HCT116 (cell line): ENCODE data around the gene ALG1. TPM values are rescaled to one million over a fixed set of nuclear protein-coding genes. Genes with fewer than 3 reads are reported as not detected.

Source experiments
- ATAC-seq: fragments of 200-7000 bp; cut with Tn5 transposase; 2 replicates; pipeline ENCODE4 v1.9.1; 2020; ENCODE audit warnings: mild to moderate bottlenecking, moderate library complexity
- BruUV-seq: library from RNA; stranded (reverse); fragments of 400-500 nt; replicated peaks from 2 replicates; lab custom pipeline; 2021; lab: Mats Ljungman, UMichigan
- CTCF ChIA-PET: fragments of 300-600 bp; sonication (Branson Sonifier 250); formaldehyde crosslinking; loops from one replicate; lab custom pipeline; 2021; ENCODE audit warnings: antibody characterized with exemption; lab: Charles Lee
- POLR2A ChIA-PET: fragments of 300-600, 350-600 bp; sonication (Branson Sonifier 250); formaldehyde crosslinking; loops from one replicate; lab custom pipeline; 2021; ENCODE audit warnings: antibody characterized with exemption; lab: Charles Lee
- RAD21 ChIA-PET, 2 experiments: fragments of 300-600 bp; sonication (Branson Sonifier 250); formaldehyde crosslinking; loops; one replicate each; lab custom pipeline; 2023; ENCODE audit warnings: low total read pairs in 2 of 2; ENCODE audit not compliant: uncharacterized antibody in 2 of 2, unreplicated experiment in 2 of 2, low non-redundant PET in 1 of 2; lab: Charles Lee
- DNase-seq: peaks from one replicate; pipeline ENCODE4 v3.0.0-alpha.2; 2010; ENCODE audit warnings: low read depth, low spot score
- H2AFZ ChIP-seq: fragments of 200-600 bp; shearing (Covaris generic), sonication (generic); 2 replicates; pipeline ENCODE4 v1.6.1; 2017; ENCODE audit warnings: low read depth, mixed run types, mixed read lengths, antibody characterized with exemption, low read length; ENCODE audit not compliant: poor library complexity, severe bottlenecking
- H3K27ac ChIP-seq: 2 replicates; pipeline ENCODE4 v1.5.1; 2012; ENCODE audit warnings: low read depth, low read length
- H3K27me3 ChIP-seq: fragments of 200-600 bp; sonication (generic); 2 replicates; pipeline ENCODE4 v1.6.1; 2016; ENCODE audit warnings: mixed run types, low read length, mixed read lengths; ENCODE audit not compliant: insufficient read depth
- H3K36me3 ChIP-seq, 2 experiments: fragments of 200-500 bp in 1 of 2; fragments of 200-600 bp in 1 of 2; sonication (Bioruptor generic) in 1 of 2; sonication (generic) in 1 of 2; 2 replicates each; pipeline versions ENCODE4 v1.5.1 to v1.6.1; 2014 to 2016; ENCODE audit warnings: low read length in 2 of 2, inconsistent platforms in 1 of 2, mixed read lengths in 1 of 2, mixed run types in 1 of 2; ENCODE audit not compliant: insufficient read depth in 2 of 2, control insufficient read depth in 1 of 2
- H3K4me1 ChIP-seq, 2 experiments: fragments of 200-600 bp in 1 of 2; sonication (generic) in 1 of 2; 2 replicates each; pipeline versions ENCODE4 v1.5.1 to v1.6.1; 2012 to 2017; ENCODE audit warnings: low read length in 2 of 2, inconsistent platforms in 1 of 2, mild to moderate bottlenecking in 1 of 2, mixed read lengths in 1 of 2, mixed run types in 1 of 2, moderate library complexity in 1 of 2; ENCODE audit not compliant: insufficient read depth in 2 of 2, control insufficient read depth in 1 of 2
- H3K4me2 ChIP-seq: fragments of 200-600 bp; sonication (generic); 2 replicates; pipeline ENCODE4 v1.6.1; 2017; ENCODE audit warnings: mixed run types, low read length, mixed read lengths
- H3K4me3 ChIP-seq, 2 experiments: fragments of 200-600 bp in 1 of 2; sonication (generic) in 1 of 2; replicated peaks in 1 of 2; 2 replicates each; pipeline ENCODE4 v1.5.1; 2011 to 2016; ENCODE audit warnings: low read length in 2 of 2, control low read depth in 1 of 2, low read depth in 1 of 2, mild to moderate bottlenecking in 1 of 2, mixed read lengths in 1 of 2, mixed run types in 1 of 2
- H3K79me2 ChIP-seq: fragments of 200-600 bp; sonication (generic); 2 replicates; pipeline ENCODE4 v1.6.1; 2017; ENCODE audit warnings: mild to moderate bottlenecking, mixed run types, low read length, moderate library complexity, mixed read lengths; ENCODE audit not compliant: insufficient read depth
- H3K9ac ChIP-seq: fragments of 200-600 bp; sonication (generic); 2 replicates; pipeline ENCODE4 v1.6.1; 2016; ENCODE audit warnings: low read length, mixed read lengths
- H3K9me2 ChIP-seq: fragments of 200-600 bp; sonication (generic), shearing (Covaris generic); 2 replicates; pipeline ENCODE4 v1.6.1; 2017; ENCODE audit warnings: mixed run types, mild to moderate bottlenecking, moderate library complexity; ENCODE audit not compliant: insufficient read depth
- H3K9me3 ChIP-seq, 2 experiments: fragments of 200-500 bp in 1 of 2; fragments of 200-600 bp in 1 of 2; sonication (Bioruptor generic) in 1 of 2; sonication (generic) in 1 of 2; 2 replicates each; pipeline ENCODE4 v1.6.1; 2014 to 2017; ENCODE audit warnings: low read length in 2 of 2, mixed read lengths in 2 of 2, inconsistent platforms in 1 of 2, low read depth in 1 of 2, mild to moderate bottlenecking in 1 of 2, mixed run types in 1 of 2, moderate library complexity in 1 of 2; ENCODE audit not compliant: control insufficient read depth in 1 of 2, insufficient read depth in 1 of 2
- H4K20me1 ChIP-seq: fragments of 200-600 bp; sonication (generic), shearing (Covaris generic); 2 replicates; pipeline ENCODE4 v1.6.1; 2017; ENCODE audit warnings: mixed run types, mild to moderate bottlenecking, moderate library complexity; ENCODE audit not compliant: insufficient read depth
- ELF1 ChIP-seq: IDR thresholded peaks from 2 replicates; pipeline ENCODE4 v1.6.1; 2012; ENCODE audit warnings: low read depth, borderline replicate concordance
- EZH2 ChIP-seq: fragments of 200-600 bp; sonication (generic); IDR thresholded peaks from 2 replicates; pipeline ENCODE4 v1.6.1; 2017; ENCODE audit warnings: antibody characterized with exemption, mixed run types
- FOSL1 ChIP-seq: IDR thresholded peaks from 2 replicates; pipeline ENCODE4 v1.6.1; 2012; ENCODE audit warnings: low read depth
- JUND ChIP-seq: IDR thresholded peaks from 2 replicates; pipeline ENCODE4 v1.6.1; 2012
- POLR2AphosphoS5 ChIP-seq: IDR thresholded peaks from 2 replicates; pipeline ENCODE4 v1.6.1; 2011; ENCODE audit warnings: mild to moderate bottlenecking, low read depth, low read length, moderate library complexity
- RAD21 ChIP-seq: IDR thresholded peaks from 2 replicates; pipeline ENCODE4 v1.6.1; 2012; ENCODE audit warnings: low read depth, mild to moderate bottlenecking
- SP1 ChIP-seq: IDR thresholded peaks from 2 replicates; pipeline ENCODE4 v1.6.1; 2012; ENCODE audit warnings: low read depth
- SRF ChIP-seq: IDR thresholded peaks from 2 replicates; pipeline ENCODE4 v1.6.1; 2012; ENCODE audit warnings: low read depth
- TCF7L2 ChIP-seq: IDR thresholded peaks from 2 replicates; pipeline ENCODE4 v1.7.0; 2011; ENCODE audit warnings: borderline replicate concordance, inconsistent platforms; ENCODE audit not compliant: insufficient read depth, insufficient read length; ENCODE audit errors: extremely low read depth
- ZNF274 ChIP-seq: fragments of 200-500 bp; sonication (Bioruptor generic); IDR thresholded peaks from 2 replicates; pipeline ENCODE4 v1.6.1; 2014; ENCODE audit warnings: mild to moderate bottlenecking, low read depth, low read length, inconsistent platforms
- intact Hi-C: fragments of 100-400 bp; cut with micrococcal nuclease; formaldehyde crosslinking; loops from 2 replicates; pipeline ENCODE4 v1.10.0; 2022
- total RNA-seq: library from RNA; stranded (reverse); gene quantifications from one replicate; pipeline ENCODE4 v1.2.1, GENCODE V29; 2021; ENCODE audit not compliant: unreplicated experiment
- TF ChIP-seq, protein P1 (sequence below), 3 experiments: fragments of 200-600 bp in 1 of 3; sonication (generic) in 1 of 3; IDR thresholded peaks in 2 of 3; conservative IDR thresholded peaks in 1 of 3; 2 replicates each; pipeline ENCODE4 v1.5.1; 2012 to 2017; ENCODE audit warnings: low read depth in 2 of 3, low read length in 2 of 3, antibody characterized with exemption in 1 of 3, borderline replicate concordance in 1 of 3, control low read depth in 1 of 3, mild to moderate bottlenecking in 1 of 3, mixed read lengths in 1 of 3, mixed run types in 1 of 3, moderate library complexity in 1 of 3; ENCODE audit not compliant: insufficient read depth in 1 of 3
- TF ChIP-seq, protein P2 (sequence below): IDR thresholded peaks from 2 replicates; pipeline ENCODE4 v1.6.1; 2012
- TF ChIP-seq, protein P3 (sequence below): IDR thresholded peaks from 2 replicates; pipeline ENCODE4 v1.6.1; 2011; ENCODE audit warnings: mild to moderate bottlenecking, low read length, moderate library complexity; ENCODE audit not compliant: insufficient replicate concordance; ENCODE audit errors: extremely low read depth

ALG1 gene
- total RNA-seq, 1 experiment from 2014 or later = 27.1 TPM

DNA sequence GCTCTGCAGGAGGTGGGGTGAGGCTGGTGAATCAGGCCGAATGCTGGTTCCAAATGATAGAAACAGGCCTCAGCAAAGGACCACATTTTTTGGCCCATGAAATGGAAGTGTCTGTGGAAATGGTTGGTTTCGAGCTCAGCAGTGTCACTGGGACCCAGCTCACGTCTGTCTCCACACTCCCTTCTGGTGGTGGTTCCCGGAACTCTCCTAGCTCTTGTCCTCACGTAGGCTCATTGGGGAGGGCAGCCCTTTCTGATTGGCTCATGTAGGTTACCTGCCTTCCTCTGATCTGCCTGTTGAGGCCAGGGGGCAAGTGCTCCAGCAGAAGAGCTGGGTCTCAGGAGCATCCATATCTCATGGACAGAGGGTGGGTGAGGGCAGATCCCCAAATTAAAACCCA lies 4.0 kb downstream of the ALG1 start:
- ATAC-seq = peak; percentile 39; the same call in 1 of the 2 replicates
- no peaks in the 10 kb centered on the region for H3K27me3 ChIP-seq
- ChIA-PET RAD21 (no interaction called here), CTCF (interaction anchor here (1.3 to 1.4 kb wide), 2 partner anchors 9 to 17 kb away, joined by 3 to 4 read pairs; no protein-coding TSS in a partner anchor), POLR2A (no interaction called here)
- peaks cover 33% of the 10 kb centered on the region for H3K79me2 ChIP-seq
- intact Hi-C loops = no loop called here
- peaks cover 4 to 16% of the 10 kb centered on the region in 2 experiments; a peak in 3 of 4 replicates for H3K4me1 ChIP-seq
- no peak overlapping the region for H3K4me3 ChIP-seq
- no peak overlapping the region for H3K4me2 ChIP-seq
- H3K36me3 ChIP-seq = peaks cover 0 to 13% of the 10 kb centered on the region in 2 experiments; a peak in 3 of 4 replicates
- no peak for DNase-seq
- no peak overlapping the region for H3K9ac ChIP-seq
- BruUV-seq = no TSS peak
- TF ChIP-seq ZNF274 = no peak
- TF ChIP-seq, protein P1, sequence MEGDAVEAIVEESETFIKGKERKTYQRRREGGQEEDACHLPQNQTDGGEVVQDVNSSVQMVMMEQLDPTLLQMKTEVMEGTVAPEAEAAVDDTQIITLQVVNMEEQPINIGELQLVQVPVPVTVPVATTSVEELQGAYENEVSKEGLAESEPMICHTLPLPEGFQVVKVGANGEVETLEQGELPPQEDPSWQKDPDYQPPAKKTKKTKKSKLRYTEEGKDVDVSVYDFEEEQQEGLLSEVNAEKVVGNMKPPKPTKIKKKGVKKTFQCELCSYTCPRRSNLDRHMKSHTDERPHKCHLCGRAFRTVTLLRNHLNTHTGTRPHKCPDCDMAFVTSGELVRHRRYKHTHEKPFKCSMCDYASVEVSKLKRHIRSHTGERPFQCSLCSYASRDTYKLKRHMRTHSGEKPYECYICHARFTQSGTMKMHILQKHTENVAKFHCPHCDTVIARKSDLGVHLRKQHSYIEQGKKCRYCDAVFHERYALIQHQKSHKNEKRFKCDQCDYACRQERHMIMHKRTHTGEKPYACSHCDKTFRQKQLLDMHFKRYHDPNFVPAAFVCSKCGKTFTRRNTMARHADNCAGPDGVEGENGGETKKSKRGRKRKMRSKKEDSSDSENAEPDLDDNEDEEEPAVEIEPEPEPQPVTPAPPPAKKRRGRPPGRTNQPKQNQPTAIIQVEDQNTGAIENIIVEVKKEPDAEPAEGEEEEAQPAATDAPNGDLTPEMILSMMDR (IDR thresholded peaks at IDR 0.05 in 2 of 3, conservative IDR thresholded peaks at IDR 0.05 in 1 of 3; ENCODE audit: borderline replicate concordance in 1 of 3, insufficient read depth in 1 of 3, low read depth in 2 of 3, low read length in 2 of 3) = 0 out of 6 replicates have a peak, but pooled peaks of 1 of the 3 experiments have one; percentile 13
- TF ChIP-seq FOSL1 = no peak
- no peaks in the 10 kb centered on the region for H4K20me1 ChIP-seq
- H2AFZ ChIP-seq = no peak overlapping the region
- no peaks in the 10 kb centered on the region for H3K9me2 ChIP-seq
- H3K9me3 ChIP-seq = no peaks in the 10 kb centered on the region
- H3K27ac ChIP-seq = no peak overlapping the region

DNA sequence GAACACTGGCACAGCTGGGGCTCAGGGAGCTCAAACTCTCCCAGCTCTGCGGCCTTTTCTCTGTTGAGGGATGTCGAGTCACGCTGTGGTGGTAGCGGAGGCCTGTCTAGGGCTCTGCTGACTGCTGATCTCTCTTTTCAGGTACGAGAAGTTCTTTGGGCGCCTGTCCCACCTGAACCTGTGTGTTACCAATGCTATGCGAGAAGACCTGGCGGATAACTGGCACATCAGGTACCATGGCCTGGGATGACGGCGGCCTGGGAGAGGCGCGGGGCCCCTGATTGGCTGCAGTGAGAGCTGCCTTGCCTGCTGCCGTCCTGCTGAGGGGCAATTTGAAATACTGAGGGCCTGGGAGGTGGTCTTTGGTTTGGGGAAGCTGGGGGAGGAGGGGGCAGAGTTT lies 5.7 kb downstream of the ALG1 start:
- Histone ChIP-seq H3K9me2 (no peaks in the 10 kb centered on the region), H3K79me2 (peaks cover 28% of the 10 kb centered on the region), H3K27me3 (no peaks in the 10 kb centered on the region), H3K27ac (no peak overlapping the region), H3K9ac (no peak overlapping the region), H3K36me3 (peaks cover 0 to 13% of the 10 kb centered on the region in 2 experiments; a peak in 3 of 4 replicates), H3K4me1 (peaks cover 4 to 9% of the 10 kb centered on the region in 2 experiments; a peak in 3 of 4 replicates), H3K9me3 (no peaks in the 10 kb centered on the region), H3K4me3 (no peak overlapping the region), H3K4me2 (no peak overlapping the region), H2AFZ (no peak overlapping the region), H4K20me1 (no peaks in the 10 kb centered on the region)
- ChIA-PET RAD21 (no interaction called here), POLR2A (no interaction called here), CTCF (no interaction called here)
- ATAC-seq (no peak), DNase-seq (no peak)
- BruUV-seq = no TSS peak
- intact Hi-C loops = no loop called here
- TF ChIP-seq FOSL1 (no peak), SP1 (no peak), TCF7L2 (no peak), RAD21 (no peak), EZH2 (no peak), JUND (no peak), SRF (no peak), POLR2AphosphoS5 (no peak), ELF1 (no peak)
- TF ChIP-seq, protein P2, sequence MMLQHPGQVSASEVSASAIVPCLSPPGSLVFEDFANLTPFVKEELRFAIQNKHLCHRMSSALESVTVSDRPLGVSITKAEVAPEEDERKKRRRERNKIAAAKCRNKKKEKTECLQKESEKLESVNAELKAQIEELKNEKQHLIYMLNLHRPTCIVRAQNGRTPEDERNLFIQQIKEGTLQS = no peak
- TF ChIP-seq, protein P3, sequence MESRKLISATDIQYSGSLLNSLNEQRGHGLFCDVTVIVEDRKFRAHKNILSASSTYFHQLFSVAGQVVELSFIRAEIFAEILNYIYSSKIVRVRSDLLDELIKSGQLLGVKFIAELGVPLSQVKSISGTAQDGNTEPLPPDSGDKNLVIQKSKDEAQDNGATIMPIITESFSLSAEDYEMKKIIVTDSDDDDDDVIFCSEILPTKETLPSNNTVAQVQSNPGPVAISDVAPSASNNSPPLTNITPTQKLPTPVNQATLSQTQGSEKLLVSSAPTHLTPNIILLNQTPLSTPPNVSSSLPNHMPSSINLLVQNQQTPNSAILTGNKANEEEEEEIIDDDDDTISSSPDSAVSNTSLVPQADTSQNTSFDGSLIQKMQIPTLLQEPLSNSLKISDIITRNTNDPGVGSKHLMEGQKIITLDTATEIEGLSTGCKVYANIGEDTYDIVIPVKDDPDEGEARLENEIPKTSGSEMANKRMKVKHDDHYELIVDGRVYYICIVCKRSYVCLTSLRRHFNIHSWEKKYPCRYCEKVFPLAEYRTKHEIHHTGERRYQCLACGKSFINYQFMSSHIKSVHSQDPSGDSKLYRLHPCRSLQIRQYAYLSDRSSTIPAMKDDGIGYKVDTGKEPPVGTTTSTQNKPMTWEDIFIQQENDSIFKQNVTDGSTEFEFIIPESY = no peak
- TF ChIP-seq, protein P1 (IDR thresholded peaks at IDR 0.05 in 2 of 3, conservative IDR thresholded peaks at IDR 0.05 in 1 of 3; ENCODE audit: borderline replicate concordance in 1 of 3, insufficient read depth in 1 of 3, low read depth in 2 of 3, low read length in 2 of 3) = no peak
